Measurements from ENCODE around the gene NDST4. TPM values are rescaled to one million over a fixed set of nuclear protein-coding genes. Genes with fewer than 3 reads are reported as not detected.

The NDST4 gene
- total and polyA plus RNA-seq, 7 donors: not detected

DNA sequence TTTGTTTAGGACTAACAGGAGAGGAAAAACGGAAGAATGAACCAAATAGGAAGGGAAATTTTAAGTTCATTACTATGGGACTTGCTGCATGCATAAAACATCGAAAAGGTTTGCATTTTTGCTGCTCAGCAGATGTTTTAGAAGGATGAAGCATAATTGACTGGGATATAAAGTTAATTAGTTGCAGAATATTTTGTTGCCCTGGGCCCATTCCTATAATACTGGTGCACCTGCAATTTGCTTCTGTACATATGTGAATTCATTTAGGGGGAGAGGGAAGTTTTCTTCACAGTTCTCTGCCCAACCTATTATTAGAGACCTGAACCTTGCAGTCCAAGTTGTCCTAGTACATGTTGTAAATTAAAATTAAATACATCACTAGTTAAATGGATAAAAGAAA lies 282.8 kb downstream of the NDST4 start:
- Histone ChIP-seq H3K27ac (no peak overlapping the region), H3K27me3 (ENCODE audit: insufficient read depth in 3 of 3, low read length in 2 of 3) (no peaks in the 10 kb centered on the region), H3K36me3 (ENCODE audit: insufficient read depth in 1 of 2, low read depth in 1 of 2) (no peaks in the 10 kb centered on the region), H3K9me3 (no peaks in the 10 kb centered on the region), H3K4me3 (no peak overlapping the region), H3K4me1 (no peaks in the 10 kb centered on the region)
- intact Hi-C loops (cut with DNase I): no loop called here
- DNase-seq: no peak
- no peak for ATAC-seq
- WGBS, 3 donors: 80 to 87% (median 85%) methylated on average over 2 of the region's 2 CpGs
- TF ChIP-seq, protein P1, sequence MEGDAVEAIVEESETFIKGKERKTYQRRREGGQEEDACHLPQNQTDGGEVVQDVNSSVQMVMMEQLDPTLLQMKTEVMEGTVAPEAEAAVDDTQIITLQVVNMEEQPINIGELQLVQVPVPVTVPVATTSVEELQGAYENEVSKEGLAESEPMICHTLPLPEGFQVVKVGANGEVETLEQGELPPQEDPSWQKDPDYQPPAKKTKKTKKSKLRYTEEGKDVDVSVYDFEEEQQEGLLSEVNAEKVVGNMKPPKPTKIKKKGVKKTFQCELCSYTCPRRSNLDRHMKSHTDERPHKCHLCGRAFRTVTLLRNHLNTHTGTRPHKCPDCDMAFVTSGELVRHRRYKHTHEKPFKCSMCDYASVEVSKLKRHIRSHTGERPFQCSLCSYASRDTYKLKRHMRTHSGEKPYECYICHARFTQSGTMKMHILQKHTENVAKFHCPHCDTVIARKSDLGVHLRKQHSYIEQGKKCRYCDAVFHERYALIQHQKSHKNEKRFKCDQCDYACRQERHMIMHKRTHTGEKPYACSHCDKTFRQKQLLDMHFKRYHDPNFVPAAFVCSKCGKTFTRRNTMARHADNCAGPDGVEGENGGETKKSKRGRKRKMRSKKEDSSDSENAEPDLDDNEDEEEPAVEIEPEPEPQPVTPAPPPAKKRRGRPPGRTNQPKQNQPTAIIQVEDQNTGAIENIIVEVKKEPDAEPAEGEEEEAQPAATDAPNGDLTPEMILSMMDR (IDR thresholded peaks at IDR 0.05): no peak

GRCh38 chr4:114827651-114828050 lies 285.8 kb downstream of the NDST4 start:
- intact Hi-C loops (cut with DNase I): no loop called here
- no peak for ATAC-seq
- TF ChIP-seq, protein P1 (IDR thresholded peaks at IDR 0.05): no peak
- H3K27me3 ChIP-seq (ENCODE audit: insufficient read depth in 3 of 3, low read length in 2 of 3): no peaks in the 10 kb centered on the region
- H3K27ac ChIP-seq: no peak overlapping the region
- no peaks in the 10 kb centered on the region for H3K4me1 ChIP-seq
- 61 to 73% (median 64%) methylated on average over 5 of the region's 5 CpGs for WGBS, 3 donors
- H3K4me3 ChIP-seq: no peak overlapping the region
- H3K36me3 ChIP-seq (ENCODE audit: insufficient read depth in 1 of 2, low read depth in 1 of 2): no peaks in the 10 kb centered on the region
- no peaks in the 10 kb centered on the region for H3K9me3 ChIP-seq
- no peak for DNase-seq

DNA sequence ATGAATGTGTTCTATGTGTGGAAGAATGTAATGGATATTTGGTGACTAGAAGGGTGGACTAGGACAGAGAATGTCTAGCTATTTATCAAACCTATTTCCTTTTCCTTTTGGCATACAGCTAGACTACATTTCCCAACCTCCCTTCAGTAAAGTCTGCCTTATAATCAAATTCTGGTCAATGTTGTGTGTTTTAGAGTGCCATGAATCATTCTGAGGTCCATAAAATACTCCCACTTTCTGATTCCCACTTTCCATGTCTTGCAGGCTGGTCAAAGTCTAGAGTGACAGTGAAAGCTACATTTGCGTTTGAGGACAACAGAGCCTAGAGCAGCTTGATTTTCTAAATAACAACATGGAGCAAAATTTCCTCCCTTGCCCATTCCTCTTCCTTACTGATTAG lies 297.7 kb downstream of the NDST4 start:
- intact Hi-C loops (cut with DNase I): no loop called here
- Histone ChIP-seq H3K27ac (no peak overlapping the region), H3K9me3 (no peaks in the 10 kb centered on the region), H3K27me3 (ENCODE audit: insufficient read depth in 3 of 3, low read length in 2 of 3) (no peaks in the 10 kb centered on the region), H3K4me3 (no peak overlapping the region), H3K4me1 (no peaks in the 10 kb centered on the region), H3K36me3 (ENCODE audit: insufficient read depth in 1 of 2, low read depth in 1 of 2) (no peaks in the 10 kb centered on the region)
- WGBS, 3 donors: 90 to 97% (median 91%) methylated on average over 1 of the region's 1 CpG
- no peak for ATAC-seq
- no peak for DNase-seq
- TF ChIP-seq, protein P1 (IDR thresholded peaks at IDR 0.05): no peak

DNA sequence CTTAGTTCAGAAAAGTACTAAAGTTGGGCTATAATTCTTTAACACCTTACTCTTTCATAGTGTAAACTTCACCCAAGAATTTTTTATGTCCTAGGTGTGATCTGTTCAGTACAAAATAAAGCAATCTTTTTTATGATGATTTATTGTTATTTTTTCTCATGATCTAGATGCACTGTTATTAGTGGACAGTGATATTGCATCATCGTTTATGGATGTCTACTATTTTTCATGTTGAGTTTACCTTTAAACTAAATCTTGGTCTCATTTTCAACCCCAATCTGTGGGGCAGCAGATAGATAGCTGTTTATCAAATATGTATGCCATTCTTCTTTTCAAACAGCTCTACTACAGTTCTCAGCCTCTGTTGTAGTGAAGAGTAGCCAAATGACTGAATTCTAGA lies 299.5 kb downstream of the NDST4 start:
- Histone ChIP-seq H3K27ac (no peak overlapping the region), H3K27me3 (ENCODE audit: insufficient read depth in 3 of 3, low read length in 2 of 3) (no peaks in the 10 kb centered on the region), H3K36me3 (ENCODE audit: insufficient read depth in 1 of 2, low read depth in 1 of 2) (no peaks in the 10 kb centered on the region), H3K4me3 (no peak overlapping the region), H3K4me1 (no peaks in the 10 kb centered on the region), H3K9me3 (no peaks in the 10 kb centered on the region)
- TF ChIP-seq, protein P1 (IDR thresholded peaks at IDR 0.05): no peak
- ATAC-seq (no peak), DNase-seq (no peak)
- intact Hi-C loops (cut with DNase I): no loop called here
- WGBS, 3 donors: 92 to 95% (median 92%) methylated on average over 1 of the region's 1 CpG

- no peaks in the 10 kb centered on the region for H3K36me3 ChIP-seq (ENCODE audit: insufficient read depth in 1 of 2, low read depth in 1 of 2)
- 69 to 73% (median 73%) methylated on average over 4 of the region's 4 CpGs for WGBS, 3 donors
- TF ChIP-seq, protein P1 (IDR thresholded peaks at IDR 0.05): no peak
- H3K27ac ChIP-seq: no peak overlapping the region
- H3K27me3 ChIP-seq (ENCODE audit: insufficient read depth in 3 of 3, low read length in 2 of 3): no peaks in the 10 kb centered on the region
- ATAC-seq (no peak), DNase-seq (no peak)
- H3K9me3 ChIP-seq: no peaks in the 10 kb centered on the region
- H3K4me1 ChIP-seq: no peaks in the 10 kb centered on the region
- no peak overlapping the region for H3K4me3 ChIP-seq
- intact Hi-C loops (cut with DNase I): no loop called here
Observed at GRCh38 chr4:114811564-114812301, 301.7 kb downstream of the NDST4 start.
